Spleen (tissue), 11 donors: Measurements from ENCODE around the gene GJA5. TPM values are rescaled to one million over a fixed set of nuclear protein-coding genes. Genes with fewer than 3 reads are reported as not detected.

Source experiments
- DNase-seq: peaks from one replicate; pipeline ENCODE4 v3.0.0-alpha.2; 2020
- H3K27ac ChIP-seq, 8 donors: fragments of 200-600 bp; sonication (generic) in 7 of 8; 1 replicate in 4 of 8; 2 replicates in 4 of 8; pipeline versions ENCODE4 v1.5.0 to v1.8.0; 2016 to 2021; ENCODE audit warnings: inconsistent platforms in 4 of 8, mild to moderate bottlenecking in 4 of 8, moderate library complexity in 1 of 8
- H3K27me3 ChIP-seq, 7 donors: fragments of 200-600 bp; sonication (generic) in 6 of 7; replicated peaks in 1 of 7; 1 replicate in 4 of 7; 2 replicates in 3 of 7; pipeline versions ENCODE4 v1.5.0 to v1.8.0; 2016 to 2021; ENCODE audit warnings: inconsistent platforms in 3 of 7, mild to moderate bottlenecking in 1 of 7
- H3K36me3 ChIP-seq, 6 donors: fragments of 200-600 bp; sonication (generic) in 5 of 6; 1 replicate in 4 of 6; 2 replicates in 2 of 6; pipeline versions ENCODE4 v1.5.0 to v1.8.0; 2016 to 2021; ENCODE audit warnings: inconsistent platforms in 2 of 6
- H3K4me1 ChIP-seq, 6 donors: fragments of 200-600 bp; sonication (generic) in 5 of 6; 1 replicate in 3 of 6; 2 replicates in 3 of 6; pipeline versions ENCODE4 v1.5.0 to v1.8.0; 2016 to 2021; ENCODE audit warnings: inconsistent platforms in 3 of 6
- H3K4me3 ChIP-seq, 8 donors: fragments of 200-600 bp; sonication (generic) in 7 of 8; 1 replicate in 4 of 8; 2 replicates in 4 of 8; pipeline versions ENCODE4 v1.5.0 to v1.8.0; 2016 to 2021; ENCODE audit warnings: inconsistent platforms in 4 of 8, mild to moderate bottlenecking in 4 of 8, moderate library complexity in 2 of 8
- H3K9me3 ChIP-seq, 8 donors: fragments of 200-600 bp; sonication (generic) in 7 of 8; 1 replicate in 4 of 8; 2 replicates in 4 of 8; pipeline versions ENCODE4 v1.5.0 to v1.8.0; 2016 to 2021; ENCODE audit warnings: inconsistent platforms in 4 of 8
- CTCF ChIP-seq, 11 experiments: fragments of 200-600 bp in 7 of 11; fragments of 450-650 bp in 4 of 11; sonication (generic) in 4 of 11; IDR thresholded peaks in 8 of 11; conservative IDR thresholded peaks in 3 of 11; 1 replicate in 7 of 11; 2 replicates in 4 of 11; pipeline versions ENCODE4 v1.4.0 to v1.8.0; 2016 to 2021; ENCODE audit warnings: antibody characterized with exemption in 11 of 11, inconsistent platforms in 4 of 11, mild to moderate bottlenecking in 1 of 11
- POLR2A ChIP-seq, 3 donors: fragments of 450-650 bp; IDR thresholded peaks; one replicate each; pipeline ENCODE4 v1.5.1; 2017; ENCODE audit warnings: antibody characterized with exemption in 3 of 3, mild to moderate bottlenecking in 1 of 3
- POLR2AphosphoS5 ChIP-seq, 3 donors: sonication (generic); formaldehyde crosslinking; IDR thresholded peaks; one replicate each; pipeline ENCODE4 v1.5.1; 2017; ENCODE audit warnings: antibody characterized with exemption in 3 of 3
- WGBS, 5 donors: extraction: QIAGEN DNeasy Blood & Tissue Kit in 3 of 5; methylation state at CpG; one replicate each; pipeline versions ENCODE4 v1.1.5 to v1.1.7; 2013 to 2018; 5-methylcytosine and 5-hydroxymethylcytosine counted together
- intact Hi-C: fragments of 100-400 bp; cut with DNase I; formaldehyde crosslinking; loops from one replicate; pipeline ENCODE4 v1.15.0; 2023; ENCODE audit warnings: low total_unique reads
- polyA plus RNA-seq, 3 donors: library from polyadenylated mRNA; stranded (reverse); fragments of 200-250 nt; gene quantifications; one replicate each; pipeline ENCODE4 v1.2.1, GENCODE V29; 2013
- total RNA-seq, 7 donors: library from RNA; depleted of rRNA in 3 of 7; stranded (reverse); fragments of >200 nt in 3 of 7; fragmentation: NEBNext Ultra II Directional in 4 of 7; extraction: Animal tissue kit (Norgen Biotek cat#: 25700) in 4 of 7; gene quantifications; one replicate each; pipeline versions ENCODE4 v1.1.0 to v1.2.1, GENCODE V29; 2016 to 2021
- donor health status: healthy with polysubstance abuse.
- donor health status: DM: no; HTN: no; CAD: no; lungs with moderate emphysema.
- donor health status: DM: no; HTN: no; CAD: no.
- donor health status: Bipolar disorder and iron deficiency.
- donor health status: healthy.
- donor health status: DM: no; HTN: no; CAD: no.
- donor health status: DM: yes; HTN: yes; CAD: no.

The GJA5 gene
- total and polyA plus RNA-seq, 10 donors = 1.5 to 19.8 (median 6.1) TPM

GRCh38 chr1:147751346-147751745, 9.1 kb downstream of the GJA5 start:
- Histone ChIP-seq H3K9me3 (no peaks in the 10 kb centered on the region), H3K36me3 (no peaks in the 10 kb centered on the region), H3K27ac (no peak overlapping the region), H3K4me3 (no peak overlapping the region), H3K27me3 (no peaks in the 10 kb centered on the region), H3K4me1 (no peaks in the 10 kb centered on the region)
- DNase-seq = no peak
- no peak for TF ChIP-seq CTCF (IDR thresholded peaks at IDR 0.05 in 8 of 11, conservative IDR thresholded peaks at IDR 0.05 in 3 of 11)
- no peak for TF ChIP-seq POLR2AphosphoS5 (IDR thresholded peaks at IDR 0.05)
- TF ChIP-seq POLR2A (IDR thresholded peaks at IDR 0.05) = no peak
- WGBS, 5 donors = 71 to 91% (median 84%) methylated on average over 5 of the region's 5 CpGs
- intact Hi-C loops = no loop called here

GRCh38 chr1:147750618-147751217, 9.7 kb downstream of the GJA5 start:
- Histone ChIP-seq H3K27me3 (no peaks in the 10 kb centered on the region), H3K4me3 (no peak overlapping the region), H3K4me1 (no peaks in the 10 kb centered on the region), H3K36me3 (no peaks in the 10 kb centered on the region), H3K9me3 (no peaks in the 10 kb centered on the region), H3K27ac (no peak overlapping the region)
- WGBS, 5 donors = 80 to 90% (median 89%) methylated on average over 7 of the region's 7 CpGs
- intact Hi-C loops = no loop called here
- TF ChIP-seq CTCF (IDR thresholded peaks at IDR 0.05 in 8 of 11, conservative IDR thresholded peaks at IDR 0.05 in 3 of 11) (no peak), POLR2AphosphoS5 (IDR thresholded peaks at IDR 0.05) (no peak), POLR2A (IDR thresholded peaks at IDR 0.05) (no peak)
- DNase-seq = no peak

- 75 to 93% (median 86%) methylated on average over 2 of the region's 2 CpGs for whole genome bisulfite sequencing, 5 donors
- H3K27ac ChIP-seq = no peak overlapping the region
- intact Hi-C loops = no loop called here
- H3K9me3 ChIP-seq = no peaks in the 10 kb centered on the region
- no peaks in the 10 kb centered on the region for H3K36me3 ChIP-seq
- H3K27me3 ChIP-seq = no peaks in the 10 kb centered on the region
- no peak for TF ChIP-seq CTCF (IDR thresholded peaks at IDR 0.05 in 8 of 11, conservative IDR thresholded peaks at IDR 0.05 in 3 of 11)
- no peak for TF ChIP-seq POLR2A (IDR thresholded peaks at IDR 0.05)
- TF ChIP-seq POLR2AphosphoS5 (IDR thresholded peaks at IDR 0.05) = no peak
- no peak for DNase-seq
- H3K4me1 ChIP-seq = no peaks in the 10 kb centered on the region
- H3K4me3 ChIP-seq = no peak overlapping the region
Measured at GRCh38 chr1:147749792-147750191, 10.6 kb downstream of the GJA5 start.

GRCh38 chr1:147748676-147749350, 11.6 kb downstream of the GJA5 start:
- no peak overlapping the region for H3K4me3 ChIP-seq
- TF ChIP-seq POLR2A (IDR thresholded peaks at IDR 0.05) (no peak), CTCF (IDR thresholded peaks at IDR 0.05 in 8 of 11, conservative IDR thresholded peaks at IDR 0.05 in 3 of 11) (no peak), POLR2AphosphoS5 (IDR thresholded peaks at IDR 0.05) (no peak)
- H3K4me1 ChIP-seq = no peaks in the 10 kb centered on the region
- no peak for DNase-seq
- 76 to 93% (median 87%) methylated on average over 3 of the region's 3 CpGs for WGBS, 5 donors
- no peak overlapping the region for H3K27ac ChIP-seq
- intact Hi-C loops = no loop called here
- no peaks in the 10 kb centered on the region for H3K9me3 ChIP-seq
- H3K36me3 ChIP-seq = no peaks in the 10 kb centered on the region
- H3K27me3 ChIP-seq = no peaks in the 10 kb centered on the region
